HuH-7 (cell line): ENCODE data around the gene P2RX6.
"Not testable (repeated sequence)": the region's sequence is repeated elsewhere in the genome, so short reads cannot be mapped to it uniquely, and the experiment has no call there.

Experiments
- DNase-seq: peaks from one replicate; pipeline ENCODE4 v3.0.0; 2011; ENCODE audit warnings: low spot score

Gene P2RX6

GRCh38 chr22:21031545-21032036 is 16.6 kb downstream of the P2RX6 start:
- no peak for DNase-seq

DNA sequence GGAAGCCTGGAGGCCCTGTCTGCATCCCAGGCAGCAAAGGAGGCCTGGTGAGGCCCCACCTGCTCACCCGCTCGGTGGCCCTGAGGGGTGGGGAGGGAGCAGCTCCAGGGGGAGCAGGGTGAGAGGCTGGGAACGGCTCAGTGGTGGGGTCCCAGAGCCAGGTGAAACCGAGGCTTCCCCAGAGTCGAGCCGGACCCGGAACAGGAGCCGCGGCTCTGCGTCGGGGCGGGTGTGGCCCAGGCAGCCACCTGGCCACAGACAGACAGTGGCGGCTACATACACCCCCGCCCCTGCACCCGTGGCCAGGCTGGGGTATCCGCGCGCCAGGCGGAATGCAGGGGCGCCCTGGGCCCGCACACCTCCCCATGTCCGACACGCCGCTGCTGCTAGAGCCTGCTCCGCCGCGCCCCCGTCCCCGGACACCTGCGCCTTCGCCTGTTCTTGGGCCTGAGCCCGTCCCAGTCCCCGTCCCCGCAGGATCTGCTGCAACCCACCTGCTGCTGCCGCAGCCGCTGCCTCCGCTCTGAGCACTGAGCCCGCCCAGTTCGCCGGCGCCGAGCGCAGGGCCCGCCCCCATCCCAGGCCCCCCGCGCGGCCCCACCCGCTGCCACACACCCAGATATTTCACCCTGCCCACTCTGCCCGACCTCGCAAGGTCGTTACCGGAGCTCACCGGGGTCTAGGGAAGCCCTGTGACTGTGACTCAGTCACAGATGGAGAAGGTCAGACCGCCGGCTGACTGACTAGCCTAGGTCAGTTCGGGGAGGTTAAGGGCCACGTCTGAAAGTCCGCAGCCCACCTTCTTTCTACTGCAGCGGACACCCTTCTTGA is 17.3 kb downstream of the P2RX6 start, which contains the start of gene SLC7A4:
Gene SLC7A4 (minus strand): TSS at position 525 of the 831 bp plus-strand sequence. CDS start 749 bp downstream, outside the sequence.
- DNase-seq: no peak

GRCh38 chr22:21032868-21033688 is 18.1 kb downstream of the P2RX6 start:
- DNase-seq: no peak

- DNase-seq: no peak
Measured at GRCh38 chr22:21033895-21034294, 18.9 kb downstream of the P2RX6 start.

- no peak for DNase-seq
Measured at GRCh38 chr22:21034989-21035388, 20.0 kb downstream of the P2RX6 start.

GRCh38 chr22:21038405-21038804 is 23.4 kb downstream of the P2RX6 start:
- DNase-seq: no peak

DNA sequence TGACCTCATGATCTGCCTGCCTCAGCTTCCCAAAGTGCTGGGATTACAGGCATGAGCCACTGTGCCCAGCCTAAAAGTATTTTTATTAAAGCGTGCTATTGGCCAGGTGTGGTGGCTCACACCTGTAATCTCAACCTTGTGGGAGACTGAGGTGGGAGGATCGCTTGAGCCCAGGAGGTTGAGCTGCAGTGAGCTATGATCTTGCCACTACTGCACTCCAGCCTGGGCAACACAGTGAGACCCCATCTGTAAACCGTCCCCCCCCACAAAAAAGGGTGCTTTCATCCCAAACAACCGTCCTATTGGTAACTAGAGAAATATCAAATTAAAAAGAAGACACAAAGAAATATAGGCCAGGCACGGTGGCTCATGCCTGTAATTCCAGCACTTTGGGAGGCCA is 24.2 kb downstream of the P2RX6 start:
- DNase-seq: not testable (repeated sequence)

GRCh38 chr22:21041937-21042336 is 27.0 kb downstream of the P2RX6 start:
- DNase-seq: no peak

- no peak for DNase-seq
Measured at GRCh38 chr22:21042978-21043859, 28.3 kb downstream of the P2RX6 start.

GRCh38 chr22:21043860-21044535 is 29.0 kb downstream of the P2RX6 start:
- no peak for DNase-seq

GRCh38 chr22:21044931-21045584 is 30.1 kb downstream of the P2RX6 start:
- DNase-seq: no peak

DNA sequence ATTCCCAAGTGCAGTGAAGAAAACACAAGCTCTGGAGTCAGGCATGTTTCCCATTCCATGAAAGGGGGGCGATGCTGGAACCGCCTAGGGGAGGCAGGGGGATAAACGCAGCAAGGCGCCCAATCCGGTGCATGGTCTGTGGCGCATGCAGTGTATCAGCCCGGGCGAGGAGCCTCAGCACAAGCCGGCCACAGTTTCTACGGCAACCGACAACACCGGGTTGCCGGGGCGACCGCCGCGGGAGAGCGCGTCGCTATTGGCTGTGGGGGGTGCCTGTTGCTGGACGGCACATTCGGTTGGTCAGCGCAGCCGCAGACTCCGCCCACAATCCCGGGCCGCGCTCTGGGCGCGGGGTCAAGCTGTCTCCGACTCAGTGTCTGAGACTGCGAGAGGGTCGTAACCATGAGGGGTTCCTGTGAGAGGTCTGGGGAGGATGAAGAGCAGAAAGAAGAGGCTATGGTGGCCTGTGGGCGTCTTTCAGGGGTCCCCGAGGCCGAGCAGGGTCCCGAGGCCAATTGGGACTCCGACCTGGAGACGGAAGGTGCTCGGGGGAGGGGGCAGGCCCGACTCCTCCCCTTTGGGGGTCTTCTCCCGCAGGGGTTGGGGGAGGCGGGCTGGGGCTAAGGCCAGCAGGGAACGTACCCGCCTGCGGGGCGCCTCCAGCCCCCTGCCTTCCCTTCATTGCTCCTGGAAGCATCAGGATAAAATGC is 30.8 kb downstream of the P2RX6 start, which contains the start of gene LRRC74B:
Gene LRRC74B (plus strand): TSS at position 362 of the 710 bp plus-strand sequence. CDS start 41 bp downstream, at position 403.
- DNase-seq: peak; percentile 98

DNA sequence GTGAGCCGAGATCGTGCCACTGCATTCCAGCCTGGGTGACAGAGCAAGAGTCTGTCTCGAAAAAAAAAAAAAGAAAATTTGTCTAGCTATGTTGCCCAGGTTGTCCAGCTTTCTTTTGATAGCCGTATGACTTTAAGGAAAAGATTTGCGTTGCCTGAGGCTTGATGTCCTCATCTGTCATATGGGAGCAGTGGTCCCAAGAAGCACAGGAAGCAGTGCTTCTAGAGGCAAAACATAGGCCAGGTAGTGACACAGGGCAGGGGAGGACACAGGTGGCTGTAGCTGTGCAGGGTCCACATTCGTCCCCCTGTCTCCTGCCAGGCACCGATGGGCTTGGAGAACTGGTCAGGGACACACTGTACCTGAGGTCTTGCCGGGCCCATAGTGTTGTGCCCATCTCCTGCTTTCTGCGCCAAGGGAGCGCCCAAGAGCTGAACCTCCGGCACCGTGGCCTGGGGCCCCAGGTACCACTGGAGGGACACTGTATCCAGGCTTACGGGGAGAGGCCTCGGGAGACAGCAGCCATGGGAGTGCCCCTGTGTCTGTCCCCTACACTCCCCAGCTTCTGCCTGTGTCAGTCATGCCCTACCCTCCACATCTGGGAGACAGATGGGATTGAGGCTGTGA is 32.2 kb downstream of the P2RX6 start:
- DNase-seq: no peak

- DNase-seq: no peak
Measured at GRCh38 chr22:21047730-21048129, 32.8 kb downstream of the P2RX6 start.

DNA sequence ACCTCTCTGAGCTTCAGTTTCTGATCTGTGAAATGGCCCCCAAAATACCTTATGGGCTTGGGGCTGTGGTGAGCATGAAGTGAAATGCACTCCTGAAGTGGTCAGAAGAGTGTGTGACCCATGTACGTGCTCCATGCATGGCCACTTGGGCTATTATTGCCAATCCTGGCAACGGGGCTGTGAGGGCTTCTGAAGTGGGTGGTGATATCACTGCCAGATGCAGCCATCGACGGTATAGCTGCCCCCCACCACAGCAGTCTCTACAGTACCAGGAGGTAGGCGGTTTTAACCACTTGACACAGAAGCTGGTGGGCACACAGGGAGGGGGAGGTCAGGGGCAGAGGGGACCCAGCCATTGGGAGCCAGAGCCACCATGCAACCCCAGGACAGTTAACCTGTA is 33.5 kb downstream of the P2RX6 start:
- not testable (repeated sequence) for DNase-seq

- DNase-seq: not testable (repeated sequence)
Measured at GRCh38 chr22:21048965-21049364, 34.0 kb downstream of the P2RX6 start.

DNA sequence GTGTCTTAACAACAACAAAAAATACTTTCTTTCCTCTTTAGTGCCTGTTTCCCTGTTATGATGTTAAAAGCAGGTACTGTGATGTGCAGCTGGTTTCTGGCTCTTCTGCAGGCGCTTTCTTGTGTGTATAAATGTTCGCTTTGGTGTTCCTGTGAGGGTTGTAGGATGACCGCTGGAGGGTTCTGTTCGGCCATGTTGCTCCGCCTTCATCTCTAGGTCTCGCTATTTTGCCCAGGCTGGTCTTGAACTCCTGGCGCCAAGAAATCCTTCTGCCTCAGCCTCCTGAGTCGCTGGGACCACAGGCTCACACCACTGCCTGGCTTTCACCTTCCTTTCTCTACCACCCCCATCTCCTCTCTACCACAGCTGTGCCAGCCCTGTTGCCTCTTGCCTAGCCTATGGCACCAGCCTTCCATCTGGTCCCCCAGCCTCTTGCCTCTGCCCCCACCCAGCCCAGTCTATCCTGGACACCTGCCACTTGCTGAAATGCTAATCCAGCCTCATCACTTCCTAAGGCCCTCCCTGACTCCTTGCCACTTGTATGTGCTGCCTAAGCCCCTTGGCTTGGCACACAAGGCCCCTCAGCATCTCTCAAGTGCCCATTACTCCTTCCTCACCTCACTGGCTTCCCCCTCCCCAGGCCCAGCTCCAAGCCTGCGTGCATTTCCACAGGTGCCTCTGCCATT is 36.3 kb downstream of the P2RX6 start:
- DNase-seq: no peak

DNA sequence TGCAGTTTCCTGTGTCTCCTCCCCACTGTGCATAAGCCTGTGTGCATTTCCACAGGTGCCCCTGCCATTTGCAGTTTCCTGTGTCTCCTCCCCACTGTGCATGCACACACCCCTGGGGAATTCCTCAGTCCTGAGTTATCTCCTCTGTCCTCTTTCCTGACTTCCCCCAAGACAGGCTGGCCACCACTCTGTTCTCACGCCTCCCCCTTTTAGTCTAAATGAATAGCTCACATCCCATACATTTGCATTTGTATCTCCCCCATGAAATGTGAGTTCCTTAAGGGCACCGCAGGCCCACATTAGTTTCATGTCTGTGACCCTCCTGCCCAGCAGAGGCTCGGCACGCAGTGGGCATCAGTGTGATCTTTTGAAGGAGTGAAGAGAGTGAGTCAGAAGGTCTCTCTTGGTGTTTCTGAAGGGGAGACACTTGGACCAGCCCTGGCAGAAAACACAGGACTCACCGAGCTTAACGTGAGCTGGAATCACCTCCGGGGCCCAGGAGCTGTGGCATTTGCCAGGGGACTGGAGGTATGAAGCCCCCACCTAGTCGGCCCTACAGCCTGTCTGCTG is 37.0 kb downstream of the P2RX6 start:
- DNase-seq: no peak
